ENCODE data around the gene FAM199X.

GRCh38 chrX:104183685-104184084 is 17.4 kb downstream of the FAM199X start:
- TF ChIP-seq CTCF (IDR thresholded peaks at IDR 0.05): no peak
- no peak for TF ChIP-seq POLR2AphosphoS5 (IDR thresholded peaks at IDR 0.05)
- no peak for TF ChIP-seq POLR2A (IDR thresholded peaks at IDR 0.05)
- TF ChIP-seq EP300 (IDR thresholded peaks at IDR 0.05): no peak
